AG20443 (cell line): ENCODE data around the gene ASNSD1.

Experiments used
- DNase-seq: peaks from one replicate; pipeline ENCODE4 v3.0.0; 2012; ENCODE audit warnings: low spot score, mixed read lengths

Gene ASNSD1

DNA sequence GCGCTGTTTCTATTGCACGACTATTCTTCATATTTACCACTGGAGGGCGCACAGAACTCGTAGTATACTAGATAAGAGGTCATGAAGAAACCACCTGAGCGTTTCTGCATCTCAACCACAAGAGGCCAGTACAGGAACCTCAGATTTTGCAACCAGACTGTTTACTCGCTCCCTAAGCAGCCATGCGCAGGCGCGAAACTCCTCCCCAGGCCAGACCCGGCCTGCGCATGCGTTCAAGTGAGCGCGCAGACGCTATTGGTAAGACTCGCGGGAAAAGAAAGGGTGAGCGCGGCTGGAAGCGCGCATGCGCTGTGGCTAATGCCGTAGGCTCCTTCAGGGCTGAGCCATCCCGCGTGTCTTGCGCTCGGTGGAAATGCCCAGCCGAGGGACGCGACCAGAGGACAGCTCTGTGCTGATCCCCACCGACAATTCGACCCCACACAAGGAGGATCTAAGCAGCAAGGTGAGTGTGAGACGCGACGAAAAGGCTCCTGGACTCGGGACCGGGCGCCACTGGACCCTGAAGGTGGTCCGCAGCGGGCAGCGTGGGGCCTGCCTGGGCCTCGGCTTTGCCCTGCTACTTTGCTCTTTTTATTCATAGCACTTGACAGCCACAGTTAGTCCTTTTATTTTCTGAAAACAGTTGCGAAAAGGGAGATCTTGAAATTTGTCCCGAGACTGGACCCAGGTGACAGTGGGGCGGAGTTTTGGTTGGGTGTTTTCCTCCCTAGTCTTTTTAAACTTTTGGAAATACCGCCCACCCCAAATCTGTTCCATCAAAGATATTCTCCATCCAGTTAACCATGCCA, at the start of gene ASNSD1:
Gene ASNSD1, plus strand, starts transcription at position 312 of the 809 bp plus-strand sequence. CDS start 4,674 bp downstream, outside the sequence.
- DNase-seq, result peak; percentile 100

DNA sequence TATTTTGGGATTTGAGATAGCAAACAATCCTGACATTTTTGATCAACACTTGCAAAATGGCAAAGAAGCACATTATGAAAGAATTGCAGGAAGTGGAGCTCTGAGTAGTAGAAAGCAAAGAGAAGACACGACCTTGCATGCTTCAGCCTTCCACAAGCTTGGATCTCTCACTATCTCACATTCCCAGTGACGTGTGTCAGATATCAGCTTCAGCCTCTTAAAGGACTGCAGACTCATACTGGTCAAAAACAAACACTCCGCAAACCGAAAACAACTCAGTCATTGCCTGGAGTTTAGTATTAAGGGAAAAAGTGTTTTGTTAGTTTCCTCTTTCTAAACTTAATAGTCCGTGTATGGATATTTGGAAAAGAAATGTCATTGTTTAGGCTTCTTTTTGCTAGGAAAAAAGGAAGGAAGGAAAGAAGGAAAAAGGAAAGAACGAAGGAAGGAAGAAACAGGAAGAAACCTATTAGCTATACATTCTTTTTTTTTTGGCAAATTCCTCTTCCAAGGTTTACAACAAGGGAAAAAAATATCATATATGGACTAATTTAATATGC, 48.1 kb upstream of the ASNSD1 start:
- DNase-seq, result peak; percentile 21

DNA sequence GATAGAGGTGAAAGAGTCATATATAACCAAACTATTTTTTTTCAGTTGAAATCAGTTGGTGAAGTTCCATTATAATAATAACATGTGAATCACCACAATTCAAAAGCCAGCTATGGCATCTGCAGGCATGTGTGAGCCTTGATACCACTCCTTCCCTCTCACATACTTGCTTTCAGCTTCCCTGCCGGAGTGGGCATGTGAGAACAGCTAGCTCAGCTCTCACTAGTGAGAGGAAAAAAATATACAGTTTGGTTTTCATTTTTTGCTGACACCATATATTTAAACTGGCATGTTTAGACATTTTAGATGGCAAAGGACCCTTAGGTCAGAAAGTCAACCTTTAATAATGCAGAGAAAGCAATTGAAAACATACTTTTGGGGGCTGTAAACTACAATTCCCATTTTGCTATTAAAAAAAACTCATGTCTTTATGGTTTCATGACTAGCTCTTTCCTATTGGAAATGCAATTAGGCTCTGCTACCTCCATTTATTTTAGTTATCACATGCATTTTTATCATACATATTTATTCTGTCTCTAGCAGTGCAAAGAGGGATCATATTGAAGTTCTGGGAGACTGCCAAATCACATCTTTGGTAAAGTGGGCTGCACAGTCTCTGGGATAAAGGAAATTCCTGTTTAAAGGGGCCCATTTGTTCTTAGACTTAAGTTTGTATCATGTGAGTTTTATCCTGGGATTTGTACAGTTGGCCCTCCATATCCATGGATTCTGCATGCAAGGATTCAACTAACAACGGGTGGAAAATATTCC, 47.4 kb upstream of the ASNSD1 start:
- peak; percentile 16 for DNase-seq

DNA sequence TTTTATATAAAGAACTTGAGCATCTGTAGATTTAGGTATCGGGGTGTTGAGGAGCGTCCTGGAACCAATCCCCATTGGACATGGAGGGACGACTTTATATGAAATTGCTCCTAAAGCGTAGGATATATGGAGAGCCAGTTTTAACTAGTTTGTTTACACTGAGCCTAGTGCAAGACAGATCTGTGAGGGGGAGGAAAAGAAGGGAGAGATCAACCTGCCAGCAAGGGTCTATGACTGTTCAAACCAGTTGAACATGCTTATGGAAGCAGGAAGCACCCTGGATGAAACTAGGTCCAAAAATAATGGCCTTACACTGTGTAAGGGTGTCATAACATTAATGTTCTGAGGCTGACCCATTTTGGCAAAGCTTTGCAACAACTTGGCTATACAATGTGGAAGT, 46.7 kb upstream of the ASNSD1 start:
- no peak for DNase-seq

DNA sequence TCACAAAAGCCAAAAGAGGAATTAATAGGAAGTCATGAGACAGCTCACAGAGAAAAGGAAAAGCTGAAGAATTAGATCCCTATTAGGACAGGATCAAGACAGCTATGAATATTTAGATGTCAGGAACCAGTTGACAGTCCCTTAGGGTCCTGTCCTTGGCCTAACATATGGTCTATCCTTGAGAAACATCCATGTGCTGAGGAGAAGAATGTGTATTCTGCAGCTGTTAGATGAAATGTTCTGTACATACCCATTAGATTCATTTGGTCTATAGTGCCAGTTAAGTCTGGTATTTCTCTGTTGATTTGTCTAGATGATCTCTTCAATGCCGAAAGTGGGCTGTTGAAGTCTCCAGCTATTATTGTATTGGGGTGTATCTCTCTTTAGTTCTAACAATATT, 43.1 kb upstream of the ASNSD1 start:
- no peak for DNase-seq

DNA sequence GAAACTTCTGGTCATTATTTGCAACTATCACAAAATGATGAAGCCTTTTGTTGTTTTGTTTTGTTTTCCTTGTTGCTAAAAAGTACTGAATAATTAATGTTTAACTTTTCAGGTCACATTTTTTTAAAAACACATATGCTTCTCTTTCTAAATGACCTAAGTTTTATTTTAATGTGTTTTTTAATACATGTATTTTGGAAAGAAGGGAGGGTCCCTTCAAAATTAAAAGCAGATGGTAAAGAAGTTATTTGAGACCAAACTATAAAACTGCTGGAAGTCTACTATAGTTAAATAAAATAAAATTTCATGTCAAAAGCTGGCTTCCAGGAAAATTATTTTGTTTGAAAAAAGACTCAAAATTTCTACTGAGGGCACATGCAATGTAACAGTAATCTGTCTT, 39.5 kb upstream of the ASNSD1 start:
- no peak for DNase-seq

DNA sequence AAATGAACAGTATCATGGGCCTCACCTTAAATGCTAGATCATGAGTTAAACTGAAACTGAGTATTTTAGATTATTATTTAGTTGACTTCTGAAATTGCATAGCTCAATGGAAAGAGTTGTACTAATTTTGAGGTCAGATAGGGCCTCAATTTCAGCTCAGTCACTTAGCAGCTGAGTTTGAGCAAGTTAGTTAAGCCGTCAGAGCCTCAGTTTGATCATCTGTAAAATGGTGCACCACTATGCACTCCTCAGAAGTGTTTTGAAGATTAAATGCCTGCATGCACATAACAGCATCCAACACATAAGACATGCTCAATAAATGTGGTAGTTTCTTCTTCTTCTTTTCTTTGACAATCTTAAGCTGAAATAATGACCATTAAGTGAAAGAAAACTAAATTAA, 38.2 kb upstream of the ASNSD1 start:
- no peak for DNase-seq

DNA sequence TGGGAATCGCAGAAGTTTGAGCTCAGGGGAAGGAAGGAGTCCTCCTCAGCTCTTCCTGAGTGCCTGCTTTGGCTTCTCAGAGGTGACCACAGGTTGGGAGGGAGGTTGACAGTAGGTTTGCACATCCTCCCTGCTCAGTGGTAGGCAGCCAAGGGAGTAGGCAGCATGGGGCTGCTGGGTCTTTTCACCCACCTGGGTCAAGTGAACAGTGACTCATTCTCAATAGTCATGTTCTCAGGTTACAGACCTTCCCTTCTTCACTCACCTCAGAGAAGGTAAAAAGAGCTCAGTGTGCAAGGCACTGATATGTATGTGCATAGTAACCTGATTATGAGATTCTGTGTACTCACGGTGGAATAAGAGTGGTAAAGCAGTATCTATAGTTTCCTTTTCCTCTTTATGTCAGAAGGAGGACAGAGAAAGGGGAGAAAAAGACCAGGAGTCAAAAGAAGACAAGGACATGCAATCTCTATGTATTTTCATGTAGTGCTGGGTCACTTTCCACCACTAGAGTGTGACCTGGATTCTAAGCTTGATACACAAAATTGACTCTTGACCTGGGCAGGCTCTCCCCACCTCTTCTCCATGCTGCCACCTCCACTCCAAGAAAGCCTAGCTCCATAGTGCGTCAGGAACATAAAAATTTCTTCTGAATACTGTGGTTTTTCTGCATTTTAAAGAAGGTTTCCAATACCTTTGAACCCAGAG, 36.5 kb upstream of the ASNSD1 start:
- no peak for DNase-seq

DNA sequence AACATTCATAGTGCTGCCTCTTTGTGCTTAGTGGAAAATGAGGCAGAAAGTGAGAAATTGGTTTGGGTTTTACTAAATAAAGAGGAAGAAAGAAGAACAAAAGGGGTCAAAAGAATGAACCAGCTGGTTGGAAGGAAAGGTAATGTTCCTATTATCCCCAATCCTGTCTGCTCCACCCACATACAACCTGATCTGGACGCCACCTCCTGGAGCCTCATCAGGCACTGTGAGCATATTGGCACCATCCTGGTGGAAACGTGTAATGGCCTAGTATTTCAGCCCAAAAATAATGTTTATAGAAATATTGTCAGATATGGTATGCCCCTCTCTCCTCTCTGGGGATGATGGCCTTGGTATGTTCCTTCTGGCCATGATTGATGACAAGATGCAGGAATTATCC, 35.6 kb upstream of the ASNSD1 start:
- DNase-seq, result no peak

DNA sequence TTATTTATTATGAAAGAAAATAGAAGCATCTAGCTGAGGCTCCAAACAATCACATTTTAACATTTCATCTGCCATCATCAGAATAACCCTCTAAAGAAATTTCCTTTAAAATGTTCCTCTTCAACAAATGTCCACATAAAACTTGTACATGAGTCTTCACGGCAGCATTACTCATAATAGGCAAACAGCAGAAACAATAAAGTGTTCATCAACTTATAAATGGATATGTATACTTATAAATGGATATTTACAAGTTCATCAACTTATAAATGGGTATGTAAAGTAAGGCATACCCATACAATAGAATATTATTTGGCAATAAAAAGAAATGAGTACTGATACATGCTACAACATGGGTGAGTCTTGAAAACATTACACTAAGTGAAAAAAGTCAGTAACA, 33.5 kb upstream of the ASNSD1 start:
- no peak for DNase-seq

DNA sequence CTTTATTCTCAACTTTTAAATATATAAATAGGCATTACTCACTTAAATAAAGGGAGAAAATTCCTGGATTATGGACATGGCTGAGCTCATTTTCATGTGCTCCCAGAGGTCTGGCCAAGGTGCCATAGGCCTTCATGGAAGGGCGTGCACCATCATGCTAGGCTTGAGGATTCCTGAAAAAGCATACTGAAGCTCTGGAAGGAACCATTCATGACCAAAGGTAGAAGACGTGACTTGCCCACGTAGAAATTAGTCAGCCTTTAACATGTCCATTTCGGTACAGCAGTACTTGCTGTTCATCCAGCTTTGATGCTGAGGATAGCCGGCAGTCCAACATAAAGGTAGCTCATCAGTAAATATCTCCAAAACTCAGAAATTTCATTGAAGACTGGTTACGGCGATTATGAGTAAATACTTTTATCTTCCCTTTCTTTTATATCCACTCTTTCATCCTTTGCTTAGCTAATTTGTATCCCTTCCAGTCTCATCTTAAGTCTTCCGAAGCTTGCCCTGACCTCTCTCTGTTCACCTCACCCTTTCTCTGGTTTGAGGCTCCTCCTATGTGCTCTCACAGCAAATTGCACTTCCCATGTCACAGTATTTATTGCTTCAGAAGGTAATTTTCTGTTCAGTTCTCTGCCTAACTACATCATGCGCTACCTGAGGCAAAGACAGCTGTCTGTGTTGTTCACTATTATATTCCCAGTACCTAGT, 32.3 kb upstream of the ASNSD1 start:
- no peak for DNase-seq

DNA sequence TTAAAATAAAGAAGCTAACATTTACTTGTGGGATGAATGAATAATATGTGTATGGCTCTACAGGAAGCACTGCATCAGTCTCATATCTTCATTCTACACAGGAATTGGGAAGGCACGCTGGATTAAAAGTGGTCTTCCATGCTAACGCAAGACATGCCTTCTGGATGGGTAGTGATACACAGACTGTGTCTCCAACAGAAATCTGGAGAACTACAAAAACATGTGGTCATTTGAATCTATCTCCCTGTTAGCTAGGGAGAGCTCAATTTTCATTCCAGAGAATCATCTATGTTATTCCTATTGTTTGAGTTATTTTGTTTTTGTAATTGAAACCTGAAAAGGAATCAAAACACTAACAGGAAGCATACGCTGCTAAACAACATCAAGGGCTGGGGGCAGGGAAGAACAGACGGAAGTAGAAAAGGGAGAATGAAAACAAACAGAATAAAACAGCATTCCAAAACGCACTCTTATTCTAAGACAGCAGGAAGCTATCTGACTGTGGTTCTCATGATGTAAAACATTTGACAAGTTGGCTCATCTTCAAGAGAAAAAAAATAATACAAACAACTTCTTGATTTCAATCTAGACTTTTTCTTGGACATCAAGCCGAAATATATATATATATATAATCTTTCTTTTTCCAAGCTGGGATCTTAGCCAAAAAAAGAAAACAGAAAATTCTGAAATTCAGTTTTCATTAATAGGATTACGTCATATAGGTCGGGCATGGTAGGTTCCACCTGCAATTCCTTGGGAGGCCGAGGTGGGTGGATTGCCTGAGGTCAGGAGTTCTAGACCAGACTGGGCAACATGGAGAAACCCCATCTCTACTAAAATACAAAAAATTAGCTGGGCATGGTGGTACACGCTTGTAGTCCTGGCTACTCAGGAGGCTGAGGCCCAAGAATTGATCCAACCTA, 31.5 kb upstream of the ASNSD1 start:
- peak; percentile 21 for DNase-seq

DNA sequence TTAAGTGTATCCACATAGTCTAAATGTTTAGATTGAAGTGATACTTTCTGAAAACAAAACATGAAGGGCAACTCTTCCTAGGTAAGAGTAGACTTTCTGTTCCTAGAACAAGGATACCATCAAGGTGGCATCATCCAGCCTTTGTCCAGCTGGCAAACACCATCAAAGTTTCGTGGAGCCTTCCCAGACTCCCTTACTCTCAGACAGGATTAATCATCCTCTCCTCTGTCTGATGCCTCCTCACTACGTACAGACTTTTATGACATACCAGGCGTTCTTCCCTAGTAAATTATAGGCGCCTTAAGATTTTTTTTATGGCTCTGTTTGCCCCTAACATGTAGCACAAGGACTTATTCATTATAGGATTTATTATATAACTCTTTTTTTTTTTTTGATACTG, 29.4 kb upstream of the ASNSD1 start:
- DNase-seq, result no peak

DNA sequence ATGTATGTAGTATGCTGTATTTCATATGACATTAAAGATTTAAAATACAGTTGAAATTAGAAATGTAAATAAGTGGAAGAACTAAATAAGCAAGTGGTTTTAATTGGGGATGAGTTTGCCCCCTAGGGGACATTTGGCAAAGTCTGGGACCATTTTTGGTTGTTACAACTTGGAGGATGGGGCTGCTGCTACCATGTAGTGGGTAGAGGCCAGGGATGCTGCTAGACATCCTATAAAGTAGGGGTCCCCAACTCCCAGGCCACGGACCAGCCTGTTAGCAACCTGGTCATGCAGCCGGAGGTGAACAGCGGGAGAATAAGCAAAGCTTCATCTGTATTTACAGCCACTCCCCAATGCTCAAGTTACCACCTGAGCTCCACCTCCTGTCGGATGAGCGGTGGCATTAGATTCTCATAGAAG, 27.9 kb upstream of the ASNSD1 start:
- DNase-seq, result no peak

DNA sequence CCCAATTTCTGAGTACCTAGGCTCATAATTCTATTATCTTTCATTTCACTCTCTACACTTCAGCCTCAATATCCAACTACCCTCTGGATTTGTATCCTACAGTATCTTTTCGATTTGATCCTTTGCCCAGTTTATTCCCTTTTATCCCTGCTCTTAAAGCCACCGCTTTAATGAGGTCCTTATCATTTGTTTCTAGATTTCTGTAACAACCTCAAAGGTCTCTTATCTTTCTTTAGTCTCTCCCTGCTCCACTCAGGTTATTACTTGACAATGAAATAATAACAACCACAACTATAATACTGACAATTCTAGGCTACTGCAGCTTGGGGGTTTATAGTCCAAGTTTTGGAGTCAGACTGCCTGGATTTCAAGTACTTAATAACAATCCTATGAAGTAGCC, 25.9 kb upstream of the ASNSD1 start:
- no peak for DNase-seq

DNA sequence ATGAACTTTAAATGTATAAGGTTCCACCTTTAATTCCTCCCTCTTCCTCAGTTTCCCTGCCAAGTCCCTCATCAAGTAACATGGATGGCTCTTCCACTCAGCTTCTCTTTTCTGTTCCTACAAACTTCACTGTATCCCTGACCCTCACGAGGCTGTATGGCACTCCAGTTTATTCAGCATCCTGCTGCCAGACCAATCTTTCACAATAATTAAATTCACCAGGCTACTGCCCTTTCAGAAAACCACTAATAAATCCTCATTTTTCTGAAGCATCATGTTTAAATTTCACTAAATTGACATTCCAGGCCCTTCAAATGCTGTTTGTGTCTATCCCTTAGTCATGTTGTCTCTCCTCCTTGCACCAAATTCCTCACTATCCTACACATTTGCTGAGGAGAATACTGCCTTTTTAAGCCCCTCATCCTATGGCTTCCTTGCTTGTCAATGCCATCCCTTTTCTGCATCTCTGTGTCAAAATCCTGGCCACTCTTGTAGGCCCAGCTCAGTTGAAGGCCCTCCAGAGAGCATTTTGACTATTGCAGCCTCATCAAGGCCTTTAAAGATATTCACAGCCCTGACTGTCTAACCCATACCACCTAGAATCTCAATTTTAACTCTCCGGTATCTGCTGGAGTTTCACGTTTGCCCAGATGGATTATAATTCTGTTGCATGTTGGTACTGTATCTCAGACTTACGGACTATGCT, 22.8 kb upstream of the ASNSD1 start:
- no peak for DNase-seq

DNA sequence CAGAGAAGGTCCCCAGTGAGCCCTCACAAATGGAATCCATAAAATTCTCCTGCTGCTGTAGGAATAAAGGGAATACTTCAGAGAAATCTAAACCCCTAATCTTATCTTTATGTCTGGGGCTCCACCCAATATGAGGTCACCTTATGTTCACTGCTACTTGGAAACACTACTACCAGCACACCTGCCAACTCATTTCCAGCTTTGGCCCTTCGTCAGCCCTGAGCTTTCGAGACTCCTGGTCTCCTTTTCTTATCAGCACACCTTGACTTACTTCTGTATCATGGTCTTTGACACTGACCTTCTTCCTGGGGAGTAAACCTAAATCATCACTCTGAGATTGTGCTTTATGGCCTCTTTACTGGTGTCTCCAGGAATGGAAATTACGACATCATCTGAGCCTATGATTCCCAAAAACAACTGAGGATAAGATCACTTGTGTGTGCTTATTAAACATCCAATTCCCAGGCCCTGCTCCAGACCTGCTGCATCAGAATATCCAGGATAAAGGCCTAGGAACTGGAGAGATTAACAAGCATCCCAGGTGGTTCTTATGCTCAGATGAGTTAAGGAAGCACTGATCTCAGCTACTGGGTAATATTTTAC, 22.2 kb upstream of the ASNSD1 start:
- no peak for DNase-seq

DNA sequence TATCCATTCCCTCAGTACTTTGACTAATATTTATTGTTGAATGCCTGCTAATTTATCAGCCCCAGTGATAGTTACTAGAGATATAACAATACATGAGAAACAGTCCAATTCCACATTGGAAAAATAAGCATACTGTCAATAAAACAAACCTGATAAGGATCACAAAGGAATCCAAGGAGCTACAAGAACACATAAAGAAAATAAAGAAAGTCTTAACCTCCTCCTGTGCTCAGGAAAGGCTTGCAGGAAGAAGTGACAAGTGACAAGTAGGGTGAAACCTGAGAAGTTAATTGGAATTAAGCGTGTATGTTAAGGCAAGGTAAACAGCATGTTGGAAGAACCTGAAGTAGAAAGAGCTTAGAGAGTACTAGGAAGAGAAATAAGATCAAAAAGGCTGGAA, 20.3 kb upstream of the ASNSD1 start:
- no peak for DNase-seq

DNA sequence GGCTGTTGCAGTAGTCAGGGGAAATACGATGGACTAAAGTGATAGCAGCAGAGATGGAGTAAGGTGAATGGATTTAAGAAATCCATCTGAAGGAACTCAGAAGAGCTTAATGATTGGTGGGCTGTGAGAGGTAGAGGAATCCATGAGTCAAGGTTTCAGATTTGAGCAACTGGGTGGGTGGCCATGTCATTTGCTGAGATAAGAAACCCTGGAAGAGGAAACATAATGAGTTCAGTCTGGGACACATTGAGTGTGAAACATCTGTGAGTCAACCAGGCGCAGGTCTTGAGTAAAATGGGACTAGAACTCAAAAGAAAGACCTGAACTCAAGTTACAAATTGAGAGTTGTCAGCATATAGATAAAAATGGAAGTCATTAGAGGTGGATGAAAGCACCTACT, 19.7 kb upstream of the ASNSD1 start:
- DNase-seq, result no peak

DNA sequence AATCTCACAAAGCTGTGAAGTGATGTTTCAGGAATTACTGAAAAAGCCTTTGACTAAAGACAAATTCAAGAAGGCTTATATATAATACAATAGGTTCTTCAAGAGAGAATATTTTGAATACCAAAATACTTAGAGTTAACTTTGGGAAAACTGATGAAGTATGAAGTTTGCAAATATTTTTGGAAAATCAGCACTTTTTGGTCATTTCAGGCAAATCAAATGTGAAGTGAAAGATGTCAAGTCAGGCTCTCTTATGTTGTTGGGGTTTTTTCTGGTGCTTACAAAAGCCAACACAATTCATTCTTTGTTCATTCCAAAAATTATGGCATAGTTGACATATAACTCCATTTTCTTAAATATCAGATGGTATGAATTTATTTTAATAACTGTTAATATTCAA, 14.7 kb upstream of the ASNSD1 start:
- DNase-seq, result no peak
